GM10266 (cell line): ENCODE results near the gene GPR149.

ENCODE experiments used
- DNase-seq: peaks from one replicate; pipeline ENCODE4 v3.0.0; 2012; ENCODE audit errors: extremely low spot score
- TF ChIP-seq, protein P1 (sequence below): IDR thresholded peaks from 2 replicates; pipeline ENCODE4 v1.5.1; 2012; ENCODE audit warnings: mild to moderate bottlenecking, low read depth; ENCODE audit not compliant: control insufficient read depth, insufficient read depth; ENCODE audit errors: missing control alignments

GPR149 gene

GRCh38 chr3:154428286-154429206, 1.4 kb downstream of the GPR149 start:
- DNase-seq: no peak
- TF ChIP-seq, protein P1, sequence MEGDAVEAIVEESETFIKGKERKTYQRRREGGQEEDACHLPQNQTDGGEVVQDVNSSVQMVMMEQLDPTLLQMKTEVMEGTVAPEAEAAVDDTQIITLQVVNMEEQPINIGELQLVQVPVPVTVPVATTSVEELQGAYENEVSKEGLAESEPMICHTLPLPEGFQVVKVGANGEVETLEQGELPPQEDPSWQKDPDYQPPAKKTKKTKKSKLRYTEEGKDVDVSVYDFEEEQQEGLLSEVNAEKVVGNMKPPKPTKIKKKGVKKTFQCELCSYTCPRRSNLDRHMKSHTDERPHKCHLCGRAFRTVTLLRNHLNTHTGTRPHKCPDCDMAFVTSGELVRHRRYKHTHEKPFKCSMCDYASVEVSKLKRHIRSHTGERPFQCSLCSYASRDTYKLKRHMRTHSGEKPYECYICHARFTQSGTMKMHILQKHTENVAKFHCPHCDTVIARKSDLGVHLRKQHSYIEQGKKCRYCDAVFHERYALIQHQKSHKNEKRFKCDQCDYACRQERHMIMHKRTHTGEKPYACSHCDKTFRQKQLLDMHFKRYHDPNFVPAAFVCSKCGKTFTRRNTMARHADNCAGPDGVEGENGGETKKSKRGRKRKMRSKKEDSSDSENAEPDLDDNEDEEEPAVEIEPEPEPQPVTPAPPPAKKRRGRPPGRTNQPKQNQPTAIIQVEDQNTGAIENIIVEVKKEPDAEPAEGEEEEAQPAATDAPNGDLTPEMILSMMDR: no peak

DNA sequence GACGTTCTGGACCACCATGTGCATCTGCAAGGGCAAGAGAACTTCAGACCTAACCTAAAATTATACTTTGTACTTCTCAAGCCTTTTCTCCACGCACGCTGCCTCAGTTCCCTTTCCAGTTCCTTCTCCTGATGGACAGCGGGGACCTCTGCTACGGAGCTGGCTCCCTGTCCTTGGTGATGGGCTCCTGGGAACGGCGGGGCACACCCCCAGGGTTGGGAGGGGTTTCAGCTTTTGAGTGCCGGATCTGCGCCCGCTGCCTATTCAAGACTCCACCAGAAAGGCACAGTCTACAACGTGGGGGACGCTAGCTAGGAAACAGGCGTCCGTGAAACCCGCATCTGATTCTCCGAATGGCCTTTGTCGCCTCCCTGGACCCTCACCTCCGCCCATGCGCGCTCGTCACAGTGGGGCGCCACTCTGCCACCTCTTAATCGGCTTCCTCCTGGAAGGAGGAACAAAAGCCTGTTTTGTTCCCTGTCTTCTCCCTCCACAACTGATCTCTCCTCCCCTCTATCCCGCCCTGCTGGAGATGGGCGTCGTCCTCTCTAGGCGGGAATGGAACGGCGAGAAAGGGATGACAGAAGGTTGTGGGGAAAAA, 2.2 kb downstream of the GPR149 start:
- no peak for DNase-seq
- TF ChIP-seq, protein P1: no peak

GRCh38 chr3:154422694-154423093, 7.3 kb downstream of the GPR149 start:
- DNase-seq: no peak
- TF ChIP-seq, protein P1: no peak

- TF ChIP-seq, protein P1: no peak
- no peak for DNase-seq
Observed at GRCh38 chr3:154421083-154421482, 8.9 kb downstream of the GPR149 start.

- peak; percentile 18 for DNase-seq
- TF ChIP-seq, protein P1: no peak
Observed at GRCh38 chr3:154398084-154398967, 31.7 kb downstream of the GPR149 start.

DNA sequence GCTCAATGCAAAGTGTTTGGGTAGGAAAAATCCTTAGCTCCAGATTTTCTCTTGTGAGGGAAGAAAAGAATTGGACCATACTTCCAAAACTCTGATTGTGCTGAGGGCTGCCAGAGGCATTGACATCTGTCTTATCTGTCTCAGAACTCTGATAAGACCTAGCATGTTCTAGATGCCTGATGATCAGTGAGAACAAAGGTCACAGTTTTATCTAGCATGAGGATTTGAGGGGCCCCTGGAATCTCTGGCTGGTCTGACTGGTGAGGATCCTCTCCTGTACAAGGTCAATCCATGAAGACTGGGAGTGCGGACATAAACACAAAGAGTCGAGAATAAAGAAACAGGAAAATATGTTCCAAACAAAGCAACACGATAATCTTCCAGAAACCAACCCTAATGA, 40.1 kb downstream of the GPR149 start:
- TF ChIP-seq, protein P1: no peak
- DNase-seq: no peak
